SK-N-SH (cell line): ENCODE results near the gene AP2A1. TPM values are rescaled to one million over a fixed set of nuclear protein-coding genes. Genes with fewer than 3 reads are reported as not detected.

ENCODE experiments used
- CTCF ChIA-PET: fragments of 300-600, 350-600 bp; formaldehyde crosslinking; extraction: SDS; loops from one replicate; lab custom pipeline; 2021; lab: Yijun Ruan, JAX
- POLR2A ChIA-PET: fragments of 350-600 bp; sonication (Branson Sonifier 250); formaldehyde crosslinking; extraction: SDS; loops from one replicate; lab custom pipeline; 2020; ENCODE audit warnings: antibody characterized with exemption, inconsistent platforms; lab: Yijun Ruan, JAX
- DNase-seq: peaks from one replicate; pipeline ENCODE4 v3.0.0; 2012
- H2AFZ ChIP-seq: fragments of 200-600 bp; sonication (generic); 2 replicates; pipeline ENCODE4 v1.8.1; 2016; ENCODE audit warnings: antibody characterized with exemption, mild to moderate bottlenecking, low read depth
- H3F3A ChIP-seq: fragments of 200-600 bp; sonication (generic); replicated peaks from 2 replicates; pipeline ENCODE3; 2016; ENCODE audit warnings: antibody characterized with exemption, mild to moderate bottlenecking; ENCODE audit not compliant: insufficient read depth
- H3K27ac ChIP-seq, 2 experiments: fragments of 200-500 bp in 1 of 2; fragments of 200-600 bp in 1 of 2; sonication (Bioruptor generic) in 1 of 2; sonication (generic), shearing (Covaris generic) in 1 of 2; 2 replicates each; pipeline versions ENCODE4 v1.5.1 to v1.6.1; 2014 to 2016; ENCODE audit warnings: low read depth in 2 of 2, inconsistent platforms in 1 of 2, low read length in 1 of 2, mild to moderate bottlenecking in 1 of 2, mixed read lengths in 1 of 2
- H3K27me3 ChIP-seq: fragments of 200-600 bp; sonication (generic), shearing (Covaris generic); 2 replicates; pipeline ENCODE4 v1.6.1; 2016; ENCODE audit warnings: mixed run types; ENCODE audit not compliant: insufficient read depth
- H3K36me3 ChIP-seq, 2 experiments: fragments of 200-500 bp in 1 of 2; fragments of 200-600 bp in 1 of 2; sonication (Bioruptor generic) in 1 of 2; sonication (generic) in 1 of 2; replicated peaks in 1 of 2; 2 replicates each; pipeline versions ENCODE3 to v1.5.1; 2014 to 2016; ENCODE audit warnings: low read length in 1 of 2, mild to moderate bottlenecking in 1 of 2; ENCODE audit not compliant: insufficient read depth in 2 of 2, control insufficient read depth in 1 of 2
- H3K4me1 ChIP-seq, 2 experiments: fragments of 200-500 bp in 1 of 2; fragments of 200-600 bp in 1 of 2; sonication (Bioruptor generic) in 1 of 2; sonication (generic), shearing (Covaris generic) in 1 of 2; 2 replicates each; pipeline versions ENCODE4 v1.5.1 to v1.6.1; 2014 to 2016; ENCODE audit warnings: low read depth in 1 of 2, low read length in 1 of 2, mixed run types in 1 of 2; ENCODE audit not compliant: insufficient read depth in 2 of 2, control insufficient read depth in 1 of 2
- H3K4me2 ChIP-seq: fragments of 200-600 bp; sonication (generic), shearing (Covaris generic); 2 replicates; pipeline ENCODE4 v1.6.1; 2017; ENCODE audit warnings: mixed run types
- H3K4me3 ChIP-seq, 2 experiments: fragments of 200-500 bp in 1 of 2; fragments of 200-600 bp in 1 of 2; sonication (Bioruptor generic) in 1 of 2; sonication (generic), shearing (Covaris generic) in 1 of 2; 2 replicates each; pipeline versions ENCODE4 v1.5.1 to v1.8.1; 2014 to 2016; ENCODE audit warnings: low read depth in 2 of 2, inconsistent platforms in 1 of 2, low read length in 1 of 2, mild to moderate bottlenecking in 1 of 2, mixed read lengths in 1 of 2, moderate library complexity in 1 of 2
- H3K79me2 ChIP-seq: fragments of 200-600 bp; sonication (generic); 2 replicates; pipeline ENCODE4 v1.8.1; 2017; ENCODE audit warnings: mild to moderate bottlenecking; ENCODE audit not compliant: insufficient read depth
- H3K9ac ChIP-seq: fragments of 200-600 bp; sonication (generic); 2 replicates; pipeline ENCODE4 v1.6.1; 2017; ENCODE audit warnings: mixed run types
- H3K9me2 ChIP-seq: fragments of 200-600 bp; sonication (generic); 2 replicates; pipeline ENCODE4 v1.6.1; 2017; ENCODE audit warnings: mixed run types
- H3K9me3 ChIP-seq: fragments of 200-600 bp; sonication (generic); 2 replicates; pipeline ENCODE4 v1.6.1; 2017; ENCODE audit warnings: mixed run types, mild to moderate bottlenecking, moderate library complexity
- H4K20me1 ChIP-seq: fragments of 200-600 bp; sonication (generic); 2 replicates; pipeline ENCODE4 v1.6.1; 2017; ENCODE audit warnings: mild to moderate bottlenecking, mixed run types; ENCODE audit not compliant: insufficient read depth
- CHD2 ChIP-seq: fragments of 150-350 bp; IDR thresholded peaks from 2 replicates; pipeline ENCODE4 v1.6.1; 2018; ENCODE audit warnings: low read length; ENCODE audit not compliant: partially characterized antibody
- EP300 ChIP-seq, 2 experiments: IDR thresholded peaks; 2 replicates each; pipeline versions ENCODE4 v1.4.0 to v1.6.1; 2012; ENCODE audit warnings: borderline replicate concordance in 1 of 2, low read depth in 1 of 2, low read length in 1 of 2
- FOSL2 ChIP-seq: IDR thresholded peaks from 2 replicates; pipeline ENCODE4 v1.4.0; 2012; ENCODE audit warnings: low read depth, mild to moderate bottlenecking, moderate library complexity, borderline replicate concordance
- FOXJ3 ChIP-seq: sonication (generic); formaldehyde crosslinking; IDR thresholded peaks from 2 replicates; pipeline ENCODE4 v1.5.1; 2020; ENCODE audit warnings: mild to moderate bottlenecking, missing genetic modification reagents
- GABPA ChIP-seq: IDR thresholded peaks from 2 replicates; pipeline ENCODE4 v1.4.0; 2012; ENCODE audit warnings: low read depth, mild to moderate bottlenecking
- GATA2 ChIP-seq: sonication (generic); formaldehyde crosslinking; IDR thresholded peaks from 2 replicates; pipeline ENCODE4 v1.5.0; 2020; ENCODE audit warnings: mild to moderate bottlenecking, missing genetic modification reagents
- MEF2A ChIP-seq: IDR thresholded peaks from 2 replicates; pipeline ENCODE4 v1.4.0; 2012; ENCODE audit warnings: low read depth, borderline replicate concordance
- NRF1 ChIP-seq: IDR thresholded peaks from 2 replicates; pipeline ENCODE4 v1.6.1; 2012; ENCODE audit warnings: low read depth, mild to moderate bottlenecking, low read length
- RAD21 ChIP-seq: IDR thresholded peaks from 2 replicates; pipeline ENCODE4 v1.6.1; 2012; ENCODE audit warnings: mild to moderate bottlenecking, low read length
- RCOR1 ChIP-seq: fragments of 150-350 bp; IDR thresholded peaks from 2 replicates; pipeline ENCODE4 v1.6.1; 2017; ENCODE audit warnings: antibody characterized with exemption, low read length
- RFX5 ChIP-seq: IDR thresholded peaks from 2 replicates; pipeline ENCODE4 v1.6.1; 2012; ENCODE audit warnings: mild to moderate bottlenecking, improper control_type of control experiment, low read length
- RXRA ChIP-seq: IDR thresholded peaks from 2 replicates; pipeline ENCODE4 v1.4.0; 2012; ENCODE audit warnings: low read depth, mild to moderate bottlenecking, borderline replicate concordance
- YY1 ChIP-seq: IDR thresholded peaks from 2 replicates; pipeline ENCODE4 v1.4.0; 2012; ENCODE audit warnings: low read depth, mild to moderate bottlenecking
- WGBS: methylation state at CpG from one replicate; pipeline ENCODE4 v1.1.6; 2017; ENCODE audit warnings: low lambda C conversion rate; 5-methylcytosine and 5-hydroxymethylcytosine counted together
- polyA plus RNA-seq, 3 experiments: library from polyadenylated mRNA; depleted of rRNA; stranded (reverse); fragments of >200 nt; gene quantifications; 2 replicates each; pipeline ENCODE4 v1.2.3, GENCODE V29; 2012
- TF ChIP-seq, protein P1 (sequence below): IDR thresholded peaks from 2 replicates; pipeline ENCODE4 v1.4.0; 2012; ENCODE audit warnings: low read depth, borderline replicate concordance
- TF ChIP-seq, protein P2 (sequence below): fragments of 150-350 bp; IDR thresholded peaks from 2 replicates; pipeline ENCODE4 v1.6.1; 2016; ENCODE audit warnings: mild to moderate bottlenecking, low read depth, low read length
- TF ChIP-seq, protein P3 (sequence below): IDR thresholded peaks from 2 replicates; pipeline ENCODE4 v1.4.0; 2012; ENCODE audit warnings: low read depth
- TF ChIP-seq, protein P4 (sequence below): IDR thresholded peaks from 2 replicates; pipeline ENCODE4; 2012
- TF ChIP-seq, protein P5 (sequence below): IDR thresholded peaks from 2 replicates; pipeline ENCODE4 v1.4.0; 2012; ENCODE audit warnings: low read depth, borderline replicate concordance
- TF ChIP-seq, protein P6 (sequence below): fragments of 200-600 bp; sonication (generic); IDR thresholded peaks from 2 replicates; pipeline ENCODE4 v1.6.1; 2017; ENCODE audit warnings: antibody characterized with exemption, mild to moderate bottlenecking, moderate library complexity

AP2A1 gene
- polyA plus RNA-seq, 1 of the 3 experiments (the other 2 are of a cell fraction): 74.8 TPM

DNA sequence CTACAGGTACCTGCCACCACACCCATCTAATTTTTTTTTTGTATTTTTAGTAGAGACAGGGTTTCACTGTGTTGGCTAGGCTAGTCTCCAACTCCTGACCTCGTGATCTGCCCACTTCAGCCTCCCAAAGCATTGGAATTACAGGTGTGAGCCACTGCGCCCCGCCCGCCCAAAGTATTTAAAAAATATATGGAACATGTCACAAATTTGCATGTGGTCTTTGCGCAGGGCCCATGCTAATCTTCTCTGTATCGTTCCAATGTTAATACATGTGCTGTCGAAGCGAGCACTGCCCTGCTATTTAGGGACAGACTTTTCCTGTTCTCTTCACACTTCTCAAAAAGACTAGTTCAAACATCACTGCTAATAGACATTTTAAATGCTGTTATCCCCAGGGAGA lies 2.5 kb upstream of the AP2A1 start:
- Histone ChIP-seq H4K20me1 (0 out of 2 replicates have a peak, but pooled peaks cover 5% of the 10 kb centered on the region), H3K4me3 (no peak overlapping the region), H3K9ac (no peak overlapping the region), H2AFZ (no peak overlapping the region), H3K79me2 (peaks cover 25% of the 10 kb centered on the region), H3K9me3 (no peaks in the 10 kb centered on the region), H3K4me2 (no peak overlapping the region), H3K27ac (no peak overlapping the region), H3K9me2 (no peaks in the 10 kb centered on the region), H3F3A (peaks cover 4% of the 10 kb centered on the region), H3K27me3 (no peaks in the 10 kb centered on the region), H3K36me3 (no peaks in the 10 kb centered on the region), H3K4me1 (peaks cover 10 to 16% of the 10 kb centered on the region in 2 experiments; a peak in 2 of 4 replicates)
- 91% methylated on average over 8 of the region's 8 CpGs for WGBS
- DNase-seq: no peak
- no peak for TF ChIP-seq FOXJ3 (CRISPR knock-in tag)
- TF ChIP-seq GABPA: no peak
- TF ChIP-seq, protein P1, sequence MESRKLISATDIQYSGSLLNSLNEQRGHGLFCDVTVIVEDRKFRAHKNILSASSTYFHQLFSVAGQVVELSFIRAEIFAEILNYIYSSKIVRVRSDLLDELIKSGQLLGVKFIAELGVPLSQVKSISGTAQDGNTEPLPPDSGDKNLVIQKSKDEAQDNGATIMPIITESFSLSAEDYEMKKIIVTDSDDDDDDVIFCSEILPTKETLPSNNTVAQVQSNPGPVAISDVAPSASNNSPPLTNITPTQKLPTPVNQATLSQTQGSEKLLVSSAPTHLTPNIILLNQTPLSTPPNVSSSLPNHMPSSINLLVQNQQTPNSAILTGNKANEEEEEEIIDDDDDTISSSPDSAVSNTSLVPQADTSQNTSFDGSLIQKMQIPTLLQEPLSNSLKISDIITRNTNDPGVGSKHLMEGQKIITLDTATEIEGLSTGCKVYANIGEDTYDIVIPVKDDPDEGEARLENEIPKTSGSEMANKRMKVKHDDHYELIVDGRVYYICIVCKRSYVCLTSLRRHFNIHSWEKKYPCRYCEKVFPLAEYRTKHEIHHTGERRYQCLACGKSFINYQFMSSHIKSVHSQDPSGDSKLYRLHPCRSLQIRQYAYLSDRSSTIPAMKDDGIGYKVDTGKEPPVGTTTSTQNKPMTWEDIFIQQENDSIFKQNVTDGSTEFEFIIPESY: no peak
- TF ChIP-seq, protein P2, sequence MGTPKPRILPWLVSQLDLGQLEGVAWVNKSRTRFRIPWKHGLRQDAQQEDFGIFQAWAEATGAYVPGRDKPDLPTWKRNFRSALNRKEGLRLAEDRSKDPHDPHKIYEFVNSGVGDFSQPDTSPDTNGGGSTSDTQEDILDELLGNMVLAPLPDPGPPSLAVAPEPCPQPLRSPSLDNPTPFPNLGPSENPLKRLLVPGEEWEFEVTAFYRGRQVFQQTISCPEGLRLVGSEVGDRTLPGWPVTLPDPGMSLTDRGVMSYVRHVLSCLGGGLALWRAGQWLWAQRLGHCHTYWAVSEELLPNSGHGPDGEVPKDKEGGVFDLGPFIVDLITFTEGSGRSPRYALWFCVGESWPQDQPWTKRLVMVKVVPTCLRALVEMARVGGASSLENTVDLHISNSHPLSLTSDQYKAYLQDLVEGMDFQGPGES: no peak
- TF ChIP-seq RFX5: no peak
- TF ChIP-seq, protein P3, sequence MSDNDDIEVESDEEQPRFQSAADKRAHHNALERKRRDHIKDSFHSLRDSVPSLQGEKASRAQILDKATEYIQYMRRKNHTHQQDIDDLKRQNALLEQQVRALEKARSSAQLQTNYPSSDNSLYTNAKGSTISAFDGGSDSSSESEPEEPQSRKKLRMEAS: no peak
- TF ChIP-seq RXRA: no peak
- TF ChIP-seq NRF1: no peak
- TF ChIP-seq CHD2: no peak
- TF ChIP-seq RCOR1: no peak
- no peak for TF ChIP-seq FOSL2
- TF ChIP-seq YY1: no peak
- TF ChIP-seq GATA2 (CRISPR knock-in tag): no peak
- TF ChIP-seq EP300 (IDR thresholded peaks at IDR 0.05; ENCODE audit: borderline replicate concordance in 1 of 2, low read depth in 1 of 2, low read length in 1 of 2): no peak
- TF ChIP-seq, protein P4, sequence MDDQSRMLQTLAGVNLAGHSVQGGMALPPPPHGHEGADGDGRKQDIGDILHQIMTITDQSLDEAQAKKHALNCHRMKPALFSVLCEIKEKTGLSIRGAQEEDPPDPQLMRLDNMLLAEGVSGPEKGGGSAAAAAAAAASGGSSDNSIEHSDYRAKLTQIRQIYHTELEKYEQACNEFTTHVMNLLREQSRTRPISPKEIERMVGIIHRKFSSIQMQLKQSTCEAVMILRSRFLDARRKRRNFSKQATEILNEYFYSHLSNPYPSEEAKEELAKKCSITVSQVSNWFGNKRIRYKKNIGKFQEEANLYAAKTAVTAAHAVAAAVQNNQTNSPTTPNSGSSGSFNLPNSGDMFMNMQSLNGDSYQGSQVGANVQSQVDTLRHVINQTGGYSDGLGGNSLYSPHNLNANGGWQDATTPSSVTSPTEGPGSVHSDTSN: no peak
- no peak for TF ChIP-seq MEF2A
- TF ChIP-seq, protein P5, sequence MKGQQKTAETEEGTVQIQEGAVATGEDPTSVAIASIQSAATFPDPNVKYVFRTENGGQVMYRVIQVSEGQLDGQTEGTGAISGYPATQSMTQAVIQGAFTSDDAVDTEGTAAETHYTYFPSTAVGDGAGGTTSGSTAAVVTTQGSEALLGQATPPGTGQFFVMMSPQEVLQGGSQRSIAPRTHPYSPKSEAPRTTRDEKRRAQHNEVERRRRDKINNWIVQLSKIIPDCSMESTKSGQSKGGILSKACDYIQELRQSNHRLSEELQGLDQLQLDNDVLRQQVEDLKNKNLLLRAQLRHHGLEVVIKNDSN: no peak
- TF ChIP-seq, protein P6, sequence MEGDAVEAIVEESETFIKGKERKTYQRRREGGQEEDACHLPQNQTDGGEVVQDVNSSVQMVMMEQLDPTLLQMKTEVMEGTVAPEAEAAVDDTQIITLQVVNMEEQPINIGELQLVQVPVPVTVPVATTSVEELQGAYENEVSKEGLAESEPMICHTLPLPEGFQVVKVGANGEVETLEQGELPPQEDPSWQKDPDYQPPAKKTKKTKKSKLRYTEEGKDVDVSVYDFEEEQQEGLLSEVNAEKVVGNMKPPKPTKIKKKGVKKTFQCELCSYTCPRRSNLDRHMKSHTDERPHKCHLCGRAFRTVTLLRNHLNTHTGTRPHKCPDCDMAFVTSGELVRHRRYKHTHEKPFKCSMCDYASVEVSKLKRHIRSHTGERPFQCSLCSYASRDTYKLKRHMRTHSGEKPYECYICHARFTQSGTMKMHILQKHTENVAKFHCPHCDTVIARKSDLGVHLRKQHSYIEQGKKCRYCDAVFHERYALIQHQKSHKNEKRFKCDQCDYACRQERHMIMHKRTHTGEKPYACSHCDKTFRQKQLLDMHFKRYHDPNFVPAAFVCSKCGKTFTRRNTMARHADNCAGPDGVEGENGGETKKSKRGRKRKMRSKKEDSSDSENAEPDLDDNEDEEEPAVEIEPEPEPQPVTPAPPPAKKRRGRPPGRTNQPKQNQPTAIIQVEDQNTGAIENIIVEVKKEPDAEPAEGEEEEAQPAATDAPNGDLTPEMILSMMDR: no peak
- TF ChIP-seq RAD21: no peak
- ChIA-PET CTCF (no interaction called here), POLR2A (no interaction called here)
